GM23338 (cell line): ENCODE measurements around the gene PCDH1. TPM values are rescaled to one million over a fixed set of nuclear protein-coding genes. Genes with fewer than 3 reads are reported as not detected.

Experiments used
- ATAC-seq: fragments of 200-7000 bp; cut with Tn5 transposase; 3 replicates; pipeline ENCODE4 v1.9.1; 2020
- DNase-seq: peaks from one replicate; pipeline ENCODE4 v3.0.0-alpha.2; 2015; ENCODE audit warnings: low spot score
- H2AFZ ChIP-seq: fragments of 200-600 bp; sonication (generic); 2 replicates; pipeline ENCODE4 v1.8.0; 2016; ENCODE audit warnings: antibody characterized with exemption, mild to moderate bottlenecking, moderate library complexity
- H3F3A ChIP-seq: fragments of 200-600 bp; sonication (generic); replicated peaks from 2 replicates; pipeline ENCODE4 v1.8.0; 2017; ENCODE audit warnings: antibody characterized with exemption, mixed run types, low read depth
- H3K27ac ChIP-seq: fragments of 200-600 bp; sonication (generic); 2 replicates; pipeline ENCODE4 v1.6.1; 2016; ENCODE audit warnings: low read depth
- H3K27me3 ChIP-seq: fragments of 200-600 bp; sonication (generic); 2 replicates; pipeline ENCODE4 v1.8.0; 2016; ENCODE audit warnings: mild to moderate bottlenecking, mixed run types, moderate library complexity; ENCODE audit not compliant: insufficient read depth
- H3K36me3 ChIP-seq: fragments of 200-600 bp; sonication (generic); 2 replicates; pipeline ENCODE4 v1.8.0; 2016; ENCODE audit warnings: mild to moderate bottlenecking; ENCODE audit not compliant: insufficient read depth
- H3K4me1 ChIP-seq: fragments of 200-600 bp; sonication (generic); 2 replicates; pipeline ENCODE4 v1.8.0; 2016; ENCODE audit warnings: mild to moderate bottlenecking, moderate library complexity; ENCODE audit not compliant: insufficient read depth
- H3K4me2 ChIP-seq: fragments of 200-600 bp; sonication (generic); 2 replicates; pipeline ENCODE4 v1.7.1; 2017; ENCODE audit warnings: mixed run types
- H3K4me3 ChIP-seq: fragments of 200-600 bp; sonication (generic); 2 replicates; pipeline ENCODE4 v1.6.1; 2016; ENCODE audit warnings: mixed run types
- H3K79me2 ChIP-seq: fragments of 200-600 bp; sonication (generic); replicated peaks from 2 replicates; pipeline ENCODE4 v1.8.0; 2017; ENCODE audit warnings: mild to moderate bottlenecking; ENCODE audit not compliant: insufficient read depth
- H3K9me2 ChIP-seq: fragments of 200-600 bp; sonication (generic); 2 replicates; pipeline ENCODE4 v1.8.0; 2017; ENCODE audit not compliant: insufficient read depth
- H4K20me1 ChIP-seq: fragments of 200-600 bp; sonication (generic); replicated peaks from 2 replicates; pipeline ENCODE4 v1.8.0; 2017; ENCODE audit warnings: mild to moderate bottlenecking; ENCODE audit not compliant: insufficient read depth
- H3K27ac Mint-ChIP-seq: 2 replicates; pipeline ENCODE4 v1.8.0; 2020; ENCODE audit warnings: inconsistent platforms, mild to moderate bottlenecking, moderate library complexity, mixed read lengths
- H3K27me3 Mint-ChIP-seq: 3 replicates; pipeline ENCODE4 v1.8.0; 2022; ENCODE audit warnings: low read depth, mild to moderate bottlenecking, moderate library complexity, mixed read lengths, inconsistent platforms; ENCODE audit not compliant: insufficient read depth, poor library complexity
- H3K36me3 Mint-ChIP-seq: 3 replicates; pipeline ENCODE4 v1.8.0; 2021; ENCODE audit warnings: low read depth, mild to moderate bottlenecking, inconsistent platforms, moderate library complexity, mixed read lengths
- H3K4me1 Mint-ChIP-seq: 3 replicates; pipeline ENCODE4 v1.8.0; 2020; ENCODE audit warnings: mild to moderate bottlenecking, inconsistent platforms, mixed read lengths
- H3K4me3 Mint-ChIP-seq: 3 replicates; pipeline ENCODE4 v1.8.0; 2021; ENCODE audit warnings: moderate library complexity, mild to moderate bottlenecking, inconsistent platforms, mixed read lengths
- H3K9me3 Mint-ChIP-seq: 3 replicates; pipeline ENCODE4 v1.8.0; 2020; ENCODE audit warnings: moderate library complexity, mild to moderate bottlenecking, inconsistent platforms, mixed read lengths
- JUNB ChIP-seq: IDR thresholded peaks from one replicate; pipeline ENCODE4 v1.6.1; 2016; ENCODE audit warnings: antibody characterized with exemption; ENCODE audit not compliant: unreplicated experiment
- ZNF331 ChIP-seq: fragments of 250-450 bp; sonication (Bioruptor Pico); IDR thresholded peaks from 2 replicates; pipeline ENCODE4 v1.5.0; 2020; ENCODE audit warnings: low read depth, mild to moderate bottlenecking, moderate library complexity
- polyA plus RNA-seq: library from polyadenylated mRNA; unstranded; fragments of >200 nt; fragmentation: Nextera tagmentation; extraction: Ambion mirVana; gene quantifications from 2 replicates; pipeline ENCODE4 v1.2.1, GENCODE V29; 2016
- total RNA-seq: library from RNA; depleted of rRNA; stranded (reverse); fragments of >200 nt; shearing (Covaris generic); gene quantifications from 2 replicates; pipeline ENCODE4 v1.2.3, GENCODE V29; 2014
- TF ChIP-seq, protein P1 (sequence below), 2 experiments: fragments of 200-600 bp in 1 of 2; sonication (generic) in 1 of 2; conservative IDR thresholded peaks; 2 replicates each; pipeline versions ENCODE4 v1.5.1 to v1.6.1; 2016 to 2017; ENCODE audit warnings: antibody characterized with exemption in 2 of 2, low read depth in 2 of 2, mild to moderate bottlenecking in 2 of 2, moderate library complexity in 1 of 2
- TF ChIP-seq, protein P2 (sequence below): IDR thresholded peaks from 2 replicates; pipeline ENCODE4 v1.6.1; 2016; ENCODE audit warnings: antibody characterized with exemption

Gene PCDH1
- total and polyA plus RNA-seq, 2 experiments from 2014 or later: 26.2 to 183 TPM

DNA sequence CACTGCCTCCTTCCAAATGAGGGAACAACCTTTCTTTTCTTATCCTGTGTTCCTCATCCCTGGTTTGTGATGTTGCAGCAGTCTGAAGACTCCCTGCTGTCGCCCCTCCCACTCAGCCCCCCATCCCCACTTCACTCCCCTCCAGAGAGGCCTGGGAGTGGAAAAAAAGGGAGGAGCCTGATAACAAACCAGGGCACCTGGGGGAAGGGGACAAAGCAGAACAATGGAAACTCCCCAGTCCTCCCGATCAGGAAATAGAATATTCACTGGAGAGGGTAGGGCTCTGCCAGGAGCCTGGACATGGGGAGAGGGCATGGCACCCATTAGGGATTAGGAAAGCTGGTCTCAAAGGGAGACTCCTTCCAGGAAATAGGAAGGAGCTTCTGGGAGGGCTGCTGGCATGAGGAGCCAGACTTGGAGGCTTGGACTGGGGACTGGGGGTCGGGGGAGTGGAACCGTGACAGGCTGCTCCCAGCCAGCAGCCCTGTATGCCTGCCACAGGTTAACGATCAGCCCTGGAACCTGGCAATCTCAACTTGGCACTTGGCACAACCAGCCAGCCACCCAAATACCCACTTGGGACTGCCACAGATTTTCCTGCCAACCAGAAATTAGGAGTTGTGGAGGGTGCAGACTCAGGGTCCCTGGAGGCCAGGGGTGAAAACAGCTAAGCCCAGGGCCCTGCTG is 20.0 kb downstream of the PCDH1 start:
- Mint-ChIP-seq H3K27ac (peak overlapping the region; percentile 66), H3K27me3 (peaks cover 18% of the 10 kb centered on the region), H3K9me3 (no peaks in the 10 kb centered on the region), H3K36me3 (peaks cover 68% of the 10 kb centered on the region), H3K4me3 (peak overlapping the region; percentile 20), H3K4me1 (peaks cover 72% of the 10 kb centered on the region)
- H2AFZ ChIP-seq: no peak overlapping the region
- H3K36me3 ChIP-seq: peaks cover 10% of the 10 kb centered on the region; the same call in 1 of the 2 replicates
- ATAC-seq (peak; percentile 79), DNase-seq (peak; percentile 76)
- TF ChIP-seq ZNF331 (CRISPR knock-in tag): peak; percentile 66
- TF ChIP-seq, protein P1, sequence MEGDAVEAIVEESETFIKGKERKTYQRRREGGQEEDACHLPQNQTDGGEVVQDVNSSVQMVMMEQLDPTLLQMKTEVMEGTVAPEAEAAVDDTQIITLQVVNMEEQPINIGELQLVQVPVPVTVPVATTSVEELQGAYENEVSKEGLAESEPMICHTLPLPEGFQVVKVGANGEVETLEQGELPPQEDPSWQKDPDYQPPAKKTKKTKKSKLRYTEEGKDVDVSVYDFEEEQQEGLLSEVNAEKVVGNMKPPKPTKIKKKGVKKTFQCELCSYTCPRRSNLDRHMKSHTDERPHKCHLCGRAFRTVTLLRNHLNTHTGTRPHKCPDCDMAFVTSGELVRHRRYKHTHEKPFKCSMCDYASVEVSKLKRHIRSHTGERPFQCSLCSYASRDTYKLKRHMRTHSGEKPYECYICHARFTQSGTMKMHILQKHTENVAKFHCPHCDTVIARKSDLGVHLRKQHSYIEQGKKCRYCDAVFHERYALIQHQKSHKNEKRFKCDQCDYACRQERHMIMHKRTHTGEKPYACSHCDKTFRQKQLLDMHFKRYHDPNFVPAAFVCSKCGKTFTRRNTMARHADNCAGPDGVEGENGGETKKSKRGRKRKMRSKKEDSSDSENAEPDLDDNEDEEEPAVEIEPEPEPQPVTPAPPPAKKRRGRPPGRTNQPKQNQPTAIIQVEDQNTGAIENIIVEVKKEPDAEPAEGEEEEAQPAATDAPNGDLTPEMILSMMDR (conservative IDR thresholded peaks at IDR 0.05; ENCODE audit: low read depth in 2 of 2): no peak
- TF ChIP-seq, protein P2, sequence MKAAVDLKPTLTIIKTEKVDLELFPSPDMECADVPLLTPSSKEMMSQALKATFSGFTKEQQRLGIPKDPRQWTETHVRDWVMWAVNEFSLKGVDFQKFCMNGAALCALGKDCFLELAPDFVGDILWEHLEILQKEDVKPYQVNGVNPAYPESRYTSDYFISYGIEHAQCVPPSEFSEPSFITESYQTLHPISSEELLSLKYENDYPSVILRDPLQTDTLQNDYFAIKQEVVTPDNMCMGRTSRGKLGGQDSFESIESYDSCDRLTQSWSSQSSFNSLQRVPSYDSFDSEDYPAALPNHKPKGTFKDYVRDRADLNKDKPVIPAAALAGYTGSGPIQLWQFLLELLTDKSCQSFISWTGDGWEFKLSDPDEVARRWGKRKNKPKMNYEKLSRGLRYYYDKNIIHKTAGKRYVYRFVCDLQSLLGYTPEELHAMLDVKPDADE: no peak
- peaks cover 12% of the 10 kb centered on the region; the same call in 1 of the 2 replicates for H3F3A ChIP-seq
- H4K20me1 ChIP-seq: peaks cover 14% of the 10 kb centered on the region; the same call in 1 of the 2 replicates
- H3K9me2 ChIP-seq: no peaks in the 10 kb centered on the region
- H3K27me3 ChIP-seq: no peaks in the 10 kb centered on the region
- peaks cover 21% of the 10 kb centered on the region; the same call in 1 of the 2 replicates for H3K79me2 ChIP-seq
- H3K4me3 ChIP-seq: no peak overlapping the region; the same call in 1 of the 2 replicates
- peak overlapping the region; percentile 81 for H3K27ac ChIP-seq
- peaks cover 37% of the 10 kb centered on the region for H3K4me1 ChIP-seq
- peak overlapping the region; percentile 74 for H3K4me2 ChIP-seq

DNA sequence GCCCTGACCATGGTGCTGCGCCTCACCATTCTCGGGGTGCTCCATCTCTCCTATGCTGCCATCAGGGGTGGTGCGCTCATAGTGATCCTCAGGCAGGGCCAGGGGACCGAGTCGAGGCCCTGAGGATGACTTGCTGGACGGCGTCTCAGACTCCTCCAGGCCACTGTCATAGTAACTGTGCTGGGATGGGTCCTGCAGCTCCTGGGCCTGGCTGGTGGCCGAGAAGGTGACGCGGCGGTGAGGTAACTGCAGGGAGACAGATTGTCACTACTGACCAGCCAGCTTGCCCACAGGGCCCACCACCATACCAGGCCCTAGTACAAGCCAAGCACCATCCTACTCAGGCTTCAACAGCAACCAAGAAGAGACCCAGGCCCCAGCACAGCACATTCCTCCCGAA is 21.0 kb downstream of the PCDH1 start:
- peaks cover 18% of the 10 kb centered on the region for H3K27me3 Mint-ChIP-seq
- no peak for DNase-seq
- peak overlapping the region; percentile 78; the same call in 1 of the 2 replicates for H3K27ac Mint-ChIP-seq
- no peaks in the 10 kb centered on the region for H3K9me3 Mint-ChIP-seq
- Histone ChIP-seq H3K36me3 (peaks cover 10% of the 10 kb centered on the region; the same call in 1 of the 2 replicates), H3K27ac (no peak overlapping the region), H3K4me3 (no peak overlapping the region), H3K79me2 (peaks cover 23% of the 10 kb centered on the region; the same call in 1 of the 2 replicates), H3K4me2 (no peak overlapping the region), H4K20me1 (peaks cover 7% of the 10 kb centered on the region; the same call in 1 of the 2 replicates), H3F3A (peaks cover 12% of the 10 kb centered on the region; the same call in 1 of the 2 replicates), H2AFZ (no peak overlapping the region), H3K9me2 (no peaks in the 10 kb centered on the region), H3K27me3 (no peaks in the 10 kb centered on the region), H3K4me1 (peaks cover 38% of the 10 kb centered on the region)
- no peak for TF ChIP-seq JUNB
- no peak for ATAC-seq
- H3K4me3 Mint-ChIP-seq: no peak overlapping the region
- peaks cover 59% of the 10 kb centered on the region for H3K36me3 Mint-ChIP-seq
- H3K4me1 Mint-ChIP-seq: peaks cover 68% of the 10 kb centered on the region
